Tibial nerve (tissue), 4 donors: ENCODE results near the gene PLEKHJ1.

Experiments
- EP300 ChIP-seq, 2 donors: sonication (generic); formaldehyde crosslinking; IDR thresholded peaks; one replicate each; pipeline ENCODE4 v1.6.1; 2017; ENCODE audit warnings: antibody characterized with exemption in 2 of 2, mild to moderate bottlenecking in 1 of 2
- POLR2A ChIP-seq, 2 donors: fragments of 450-650 bp; IDR thresholded peaks; one replicate each; pipeline ENCODE4 v1.6.1; 2017; ENCODE audit warnings: antibody characterized with exemption in 2 of 2, mild to moderate bottlenecking in 2 of 2, moderate library complexity in 2 of 2
- TF ChIP-seq, protein P1 (sequence below), 5 experiments: fragments of 200-600 bp in 3 of 5; fragments of 450-650 bp in 2 of 5; sonication (generic) in 3 of 5; IDR thresholded peaks; one replicate each; pipeline ENCODE4 v1.5.1; 2016 to 2019; ENCODE audit warnings: antibody characterized with exemption in 5 of 5, mild to moderate bottlenecking in 3 of 5, moderate library complexity in 2 of 5

DNA sequence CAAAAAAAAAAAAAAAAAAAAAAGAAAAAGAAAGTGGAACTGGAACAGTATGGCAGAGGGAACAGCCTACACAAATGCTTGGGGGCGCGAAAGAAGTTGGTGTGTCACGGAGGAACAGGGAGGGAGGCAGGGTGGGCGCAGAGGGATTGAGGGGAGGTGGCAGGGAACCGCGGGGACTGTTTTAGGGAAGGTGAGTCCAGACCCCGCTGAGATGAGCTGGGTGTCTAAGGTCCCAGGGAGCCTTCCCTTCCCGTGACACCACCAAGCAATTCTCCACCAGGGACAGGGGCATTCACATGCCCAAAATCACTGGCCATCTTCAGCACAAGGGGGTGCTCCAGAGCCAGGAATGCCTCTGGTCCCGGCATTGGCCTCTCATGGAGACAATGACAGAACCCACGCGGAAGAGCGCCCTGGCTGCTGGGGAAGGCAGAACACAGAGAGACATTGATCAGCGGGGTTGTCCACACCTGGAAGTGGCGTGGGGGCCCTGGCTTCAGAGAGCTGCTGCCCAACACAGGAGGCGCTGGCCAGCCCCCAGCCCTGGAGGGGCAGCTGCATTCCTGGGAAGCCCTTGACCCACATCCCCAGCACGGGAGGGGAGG lies 38.9 kb upstream of the PLEKHJ1 start:
- no peak for TF ChIP-seq POLR2A (IDR thresholded peaks at IDR 0.05)
- TF ChIP-seq, protein P1, sequence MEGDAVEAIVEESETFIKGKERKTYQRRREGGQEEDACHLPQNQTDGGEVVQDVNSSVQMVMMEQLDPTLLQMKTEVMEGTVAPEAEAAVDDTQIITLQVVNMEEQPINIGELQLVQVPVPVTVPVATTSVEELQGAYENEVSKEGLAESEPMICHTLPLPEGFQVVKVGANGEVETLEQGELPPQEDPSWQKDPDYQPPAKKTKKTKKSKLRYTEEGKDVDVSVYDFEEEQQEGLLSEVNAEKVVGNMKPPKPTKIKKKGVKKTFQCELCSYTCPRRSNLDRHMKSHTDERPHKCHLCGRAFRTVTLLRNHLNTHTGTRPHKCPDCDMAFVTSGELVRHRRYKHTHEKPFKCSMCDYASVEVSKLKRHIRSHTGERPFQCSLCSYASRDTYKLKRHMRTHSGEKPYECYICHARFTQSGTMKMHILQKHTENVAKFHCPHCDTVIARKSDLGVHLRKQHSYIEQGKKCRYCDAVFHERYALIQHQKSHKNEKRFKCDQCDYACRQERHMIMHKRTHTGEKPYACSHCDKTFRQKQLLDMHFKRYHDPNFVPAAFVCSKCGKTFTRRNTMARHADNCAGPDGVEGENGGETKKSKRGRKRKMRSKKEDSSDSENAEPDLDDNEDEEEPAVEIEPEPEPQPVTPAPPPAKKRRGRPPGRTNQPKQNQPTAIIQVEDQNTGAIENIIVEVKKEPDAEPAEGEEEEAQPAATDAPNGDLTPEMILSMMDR (IDR thresholded peaks at IDR 0.05), result peak; percentile 40 to 75 (median 59)
- TF ChIP-seq EP300 (IDR thresholded peaks at IDR 0.05), result peak in 1 of 2 donors; percentile 8
